Measurements from ENCODE around the gene SHPK. TPM values are rescaled to one million over a fixed set of nuclear protein-coding genes. Genes with fewer than 3 reads are reported as not detected.

The SHPK gene
- total and polyA plus RNA-seq, 9 of the 15 experiments (the other 6 are each of a cell fraction or from before 2014, with no cell fraction given), result 2.5 to 16.3 (median 11.8) TPM

- no peak for FAIRE-seq
- CTCF ChIA-PET (ENCODE audit: low intra/inter-chr PET ratio), result no interaction called here
- no peaks in the 10 kb centered on the region for H3K4me1 ChIP-seq (replicated peaks in 1 of 2; ENCODE audit: control insufficient read depth in 2 of 2, insufficient read depth in 2 of 2, low read length in 2 of 2)
- H3K4me3 ChIP-seq, result no peak overlapping the region
- no peak for ATAC-seq
- in situ Hi-C loops (cut with MboI) (no loop called here), intact Hi-C loops (cut with micrococcal nuclease) (no loop called here)
- H2AFZ ChIP-seq (ENCODE audit: low read depth, low read length), result no peak overlapping the region
- H3K79me2 ChIP-seq (ENCODE audit: control insufficient read depth, insufficient read depth, low read length), result no peaks in the 10 kb centered on the region
- POLR2A ChIA-PET, result interaction anchor here (1.2 kb wide), 1 partner anchor 9 kb away, joined by 5 read pairs; no protein-coding TSS in a partner anchor
- DNase-seq (ENCODE audit: extremely low read depth in 1 of 4, low spot score in 3 of 4), result no peak
- BruUV-seq (replicated peaks), result no TSS peak
- H3K27me3 ChIP-seq (ENCODE audit: control insufficient read depth in 2 of 2, insufficient read depth in 2 of 2, low read length in 2 of 2), result no peaks in the 10 kb centered on the region
- H3K9me1 ChIP-seq (ENCODE audit: control insufficient read depth, insufficient read depth, low read length), result no peaks in the 10 kb centered on the region
- no peaks in the 10 kb centered on the region for H4K20me1 ChIP-seq (replicated peaks; ENCODE audit: control insufficient read depth, insufficient read depth, low read length)
- H3K36me3 ChIP-seq (ENCODE audit: control insufficient read depth, insufficient read depth, low read length), result peaks cover 31% of the 10 kb centered on the region; the same call in 2 of the 3 replicates
- no peak overlapping the region for H3K9ac ChIP-seq (ENCODE audit: insufficient read depth in 1 of 2, low read depth in 2 of 2, low read length in 2 of 2)
- H3K9me3 ChIP-seq (replicated peaks; ENCODE audit: control insufficient read depth, insufficient read depth, low read depth, low read length), result no peaks in the 10 kb centered on the region
- H3K4me2 ChIP-seq (ENCODE audit: insufficient read depth, low read length), result no peak overlapping the region
- no peak overlapping the region for H3K27ac ChIP-seq (ENCODE audit: extremely low read depth, low read depth, low read length)
- WGBS (ENCODE audit: insufficient coverage, low coverage, missing lambda C conversion rate), result 91% methylated on average over 14 of the region's 14 CpGs
- TF ChIP-seq C11orf30 (IDR thresholded peaks at IDR 0.05; ENCODE audit: low read depth) (no peak), SIX5 (IDR thresholded peaks at IDR 0.05; ENCODE audit: borderline replicate concordance in 1 of 2, insufficient read depth in 1 of 2, low read depth in 1 of 2, low read length in 2 of 2) (no peak), MGA (IDR thresholded peaks at IDR 0.05) (no peak), PREB (CRISPR knock-in tag; IDR thresholded peaks at IDR 0.05) (no peak), ZNF644 (tag; IDR thresholded peaks at IDR 0.05; ENCODE audit: low read depth) (no peak), MEIS2 (IDR thresholded peaks at IDR 0.05; ENCODE audit: partially characterized antibody) (no peak), JUNB (CRISPR knock-in tag; conservative IDR thresholded peaks at IDR 0.05) (no peak), MYNN (IDR thresholded peaks at IDR 0.05) (no peak), MYNN (CRISPR knock-in tag; IDR thresholded peaks at IDR 0.05) (no peak), CAMTA2 (CRISPR knock-in tag; conservative IDR thresholded peaks at IDR 0.05) (no peak), ELF2 (CRISPR knock-in tag; IDR thresholded peaks at IDR 0.05) (no peak)
These were observed 25.5 kb downstream of the SHPK start for GRCh38 chr17:3610523-3610922.

All from K562 (cell line).